ENCODE data around the gene SUN2.

DNA sequence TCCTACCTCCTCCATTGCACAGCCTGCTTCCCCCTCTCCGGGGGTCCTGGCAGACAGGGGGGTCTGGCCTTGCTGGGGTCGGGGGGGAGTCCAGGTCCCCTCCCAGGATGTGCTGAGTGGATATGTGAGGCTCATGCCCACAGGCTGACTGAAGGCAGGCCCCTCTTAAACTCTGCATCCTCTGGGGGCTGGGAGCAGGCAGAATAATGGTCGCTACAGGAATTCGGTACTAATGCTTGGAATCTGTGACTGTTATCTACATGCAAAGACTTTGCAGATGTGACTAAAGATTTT lies 1.6 kb upstream of the SUN2 start:
- TF ChIP-seq, protein P1, sequence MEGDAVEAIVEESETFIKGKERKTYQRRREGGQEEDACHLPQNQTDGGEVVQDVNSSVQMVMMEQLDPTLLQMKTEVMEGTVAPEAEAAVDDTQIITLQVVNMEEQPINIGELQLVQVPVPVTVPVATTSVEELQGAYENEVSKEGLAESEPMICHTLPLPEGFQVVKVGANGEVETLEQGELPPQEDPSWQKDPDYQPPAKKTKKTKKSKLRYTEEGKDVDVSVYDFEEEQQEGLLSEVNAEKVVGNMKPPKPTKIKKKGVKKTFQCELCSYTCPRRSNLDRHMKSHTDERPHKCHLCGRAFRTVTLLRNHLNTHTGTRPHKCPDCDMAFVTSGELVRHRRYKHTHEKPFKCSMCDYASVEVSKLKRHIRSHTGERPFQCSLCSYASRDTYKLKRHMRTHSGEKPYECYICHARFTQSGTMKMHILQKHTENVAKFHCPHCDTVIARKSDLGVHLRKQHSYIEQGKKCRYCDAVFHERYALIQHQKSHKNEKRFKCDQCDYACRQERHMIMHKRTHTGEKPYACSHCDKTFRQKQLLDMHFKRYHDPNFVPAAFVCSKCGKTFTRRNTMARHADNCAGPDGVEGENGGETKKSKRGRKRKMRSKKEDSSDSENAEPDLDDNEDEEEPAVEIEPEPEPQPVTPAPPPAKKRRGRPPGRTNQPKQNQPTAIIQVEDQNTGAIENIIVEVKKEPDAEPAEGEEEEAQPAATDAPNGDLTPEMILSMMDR (conservative IDR thresholded peaks at IDR 0.05) = no peak
- TF ChIP-seq ZFX (IDR thresholded peaks at IDR 0.05) = no peak

All from C4-2B (cell line).